ENCODE measurements around the gene PRKAR1B.

- TF ChIP-seq GATA2 (IDR thresholded peaks at IDR 0.05; ENCODE audit: low read depth, low read length) (no peak), GATA3 (IDR thresholded peaks at IDR 0.05; ENCODE audit: low read depth, low read length) (no peak)
These were observed 46.5 kb downstream of the PRKAR1B start for GRCh38 chr7:680411-681127.

Data from SH-SY5Y (cell line).